HG03103 (cell line): ENCODE measurements around the gene ZFP91.
A peak's percentile ranks its signal among the peaks of the same experiment; 100 is the strongest.

ENCODE experiments used
- ATAC-seq: cut with Tn5 transposase; IDR thresholded peaks from one replicate; pipeline ENCODE4 v1.9.1; 2021; ENCODE audit warnings: low read depth; ENCODE audit not compliant: unreplicated experiment

The ZFP91 gene

DNA sequence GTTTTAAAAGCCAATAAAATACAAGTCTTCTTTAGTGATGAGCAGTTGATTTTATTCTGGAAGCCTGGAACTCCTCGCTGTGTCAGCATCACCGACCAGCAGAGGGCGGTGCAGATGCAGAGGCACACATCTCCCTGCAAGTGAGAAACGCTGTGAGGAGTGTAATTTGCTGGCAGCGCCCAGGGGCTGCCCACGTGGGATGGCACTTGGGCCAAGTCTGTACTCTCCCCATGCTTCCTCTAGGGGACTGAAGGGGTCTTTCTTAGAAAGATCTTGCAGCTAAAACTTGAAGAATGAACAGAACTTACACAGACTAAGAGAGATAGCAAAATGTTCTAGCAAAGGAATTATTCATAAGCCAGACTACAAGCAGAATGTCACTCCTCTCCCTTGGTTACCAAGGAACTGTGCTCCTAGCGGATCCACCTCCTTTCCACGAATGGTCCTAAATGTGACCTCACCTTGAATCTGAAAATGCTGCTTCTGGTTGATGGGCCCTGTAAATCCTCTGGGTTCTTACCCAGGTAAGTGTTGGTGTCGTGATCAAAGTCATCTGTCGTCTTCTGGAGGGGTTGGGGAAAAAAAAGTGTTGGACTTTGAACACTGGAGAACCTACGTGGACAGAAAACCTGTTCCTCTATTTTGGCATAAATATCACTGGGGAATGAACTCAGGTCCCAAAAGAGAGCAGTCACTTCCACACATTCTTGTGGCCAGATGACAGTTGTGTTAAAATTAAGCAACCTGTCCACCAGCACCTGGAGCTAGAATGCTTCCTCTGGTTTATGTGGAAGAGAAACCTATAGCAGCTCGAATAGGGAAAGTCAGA is 75.4 kb downstream of the ZFP91 start:
- ATAC-seq, result peak; percentile 85

DNA sequence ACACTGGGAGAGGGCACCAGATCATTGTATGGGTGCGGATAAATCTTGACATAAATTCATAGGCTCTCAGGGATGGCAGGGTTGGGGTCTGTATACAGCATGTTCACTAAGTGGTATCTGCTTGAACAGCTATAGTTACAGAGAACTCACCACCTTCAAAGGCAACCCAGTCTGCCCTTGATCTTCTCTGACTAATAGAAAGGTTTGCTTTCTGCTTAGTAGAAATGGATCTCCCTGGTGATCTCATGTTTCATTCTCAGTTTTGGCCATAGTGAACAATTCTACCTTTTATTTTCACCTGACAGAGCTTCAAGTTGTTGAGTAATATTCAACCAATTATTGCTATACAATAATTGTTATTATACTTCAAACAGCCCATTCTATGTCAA is 76.0 kb downstream of the ZFP91 start:
- ATAC-seq, result no peak

DNA sequence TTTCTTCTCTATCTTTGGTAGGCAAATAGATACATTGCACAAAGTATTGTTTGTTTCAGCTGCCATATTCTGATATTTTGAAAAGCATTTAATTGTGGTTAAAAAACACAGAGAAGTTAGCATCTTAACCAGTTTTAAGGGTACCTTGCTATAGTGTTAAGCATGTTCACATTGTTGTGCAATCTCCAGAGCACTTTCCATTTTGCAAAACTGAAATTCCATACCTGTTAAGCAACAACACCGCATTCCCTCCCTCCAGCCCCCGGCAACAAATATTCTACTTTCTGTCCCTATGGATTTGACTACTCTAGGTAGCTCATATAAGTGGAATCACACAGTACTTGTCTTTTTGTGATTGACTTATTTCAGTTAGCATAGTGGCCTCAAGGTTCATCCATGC is 77.5 kb downstream of the ZFP91 start:
- no peak for ATAC-seq

DNA sequence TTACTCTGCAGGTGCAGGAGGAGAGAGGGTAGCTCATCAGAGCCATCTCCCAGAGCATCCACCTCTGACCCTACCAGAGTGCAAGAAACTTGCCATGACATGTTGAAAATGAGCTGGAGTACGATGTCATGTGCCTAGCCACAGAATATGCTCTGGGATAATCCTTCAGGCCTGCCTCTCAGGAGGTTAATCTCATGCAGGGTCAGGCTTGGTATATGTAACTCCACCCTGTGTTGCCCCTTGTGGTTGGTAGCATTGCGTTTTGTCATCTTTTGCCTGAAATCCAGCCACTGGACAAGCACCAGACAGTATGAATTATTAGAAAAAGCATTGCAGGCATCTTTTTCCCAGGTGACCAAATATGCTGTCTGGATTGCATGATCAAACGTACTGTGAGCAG is 79.8 kb downstream of the ZFP91 start:
- ATAC-seq, result no peak

DNA sequence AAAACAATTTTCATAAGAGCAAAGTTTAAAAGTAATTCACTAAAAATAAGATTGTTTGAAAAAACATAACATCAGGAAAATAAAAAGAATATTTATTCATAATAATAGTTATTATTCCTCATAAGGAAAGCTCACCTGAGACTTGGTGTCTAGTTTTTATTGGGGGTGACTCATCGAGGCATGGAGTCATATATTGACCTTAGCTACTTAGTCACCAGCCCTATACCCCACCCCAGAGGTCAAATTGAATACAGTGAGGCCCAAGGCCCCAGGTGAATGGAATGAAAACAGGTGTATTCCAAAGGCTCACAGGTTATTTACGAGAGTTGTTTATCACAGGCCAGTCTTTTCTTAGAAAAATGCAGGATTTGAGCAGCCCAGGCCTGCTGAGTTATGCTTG is 80.5 kb downstream of the ZFP91 start:
- no peak for ATAC-seq

DNA sequence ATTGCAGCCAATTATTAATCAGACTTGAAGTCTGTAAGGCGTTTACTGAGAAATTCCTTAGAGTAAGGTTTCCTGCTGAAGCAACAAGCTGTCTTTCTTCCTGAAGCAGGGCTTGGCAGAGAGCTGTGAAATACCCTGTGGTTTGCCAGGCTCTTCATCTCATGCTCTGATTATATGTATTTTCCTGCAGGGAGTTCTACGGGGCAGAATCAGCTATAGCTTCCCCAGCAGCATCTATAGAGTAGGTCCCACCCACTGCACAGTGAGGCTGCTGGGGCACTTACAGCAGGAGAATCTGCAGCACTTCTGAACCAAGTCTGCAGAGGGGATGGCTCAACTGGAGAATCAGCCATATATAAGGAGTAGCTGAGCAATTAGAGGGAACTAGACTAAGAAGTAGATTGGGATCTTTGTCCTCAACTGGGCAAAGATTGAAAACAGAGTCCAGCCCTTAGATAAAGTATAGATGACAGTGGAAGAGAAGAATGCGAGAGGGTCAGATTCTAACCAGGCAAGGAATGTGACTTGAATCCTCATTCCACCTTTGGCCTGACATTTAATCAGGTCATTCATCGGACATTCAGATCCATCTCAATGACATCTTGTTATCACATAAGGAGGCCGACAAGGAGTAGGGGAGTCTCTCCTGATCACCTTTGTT is 81.2 kb downstream of the ZFP91 start:
- ATAC-seq, result no peak
